Measurements from ENCODE around the gene CSMD2.

The CSMD2 gene

GRCh38 chr1:33637846-33638440, 527.1 kb downstream of the CSMD2 start:
- H3K4me3 ChIP-seq (ENCODE audit: low read depth, low read length): no peak overlapping the region
- no peak for TF ChIP-seq CTCF (IDR thresholded peaks at IDR 0.05; ENCODE audit: borderline replicate concordance, insufficient read depth, low read depth, low read length)

GRCh38 chr1:33636209-33636608, 528.8 kb downstream of the CSMD2 start:
- no peak for TF ChIP-seq CTCF (IDR thresholded peaks at IDR 0.05; ENCODE audit: borderline replicate concordance, insufficient read depth, low read depth, low read length)

GRCh38 chr1:33635336-33636012, 529.6 kb downstream of the CSMD2 start:
- TF ChIP-seq CTCF (IDR thresholded peaks at IDR 0.05; ENCODE audit: borderline replicate concordance, insufficient read depth, low read depth, low read length): no peak
- no peak overlapping the region for H3K4me3 ChIP-seq (ENCODE audit: low read depth, low read length)

More at GRCh38 chr1:33636209-33636608, 528.8 kb downstream of the CSMD2 start:
- H3K4me3 ChIP-seq (ENCODE audit: low read depth, low read length): no peak overlapping the region

GRCh38 chr1:33634806-33635205, 530.2 kb downstream of the CSMD2 start:
- peak; percentile 71 for TF ChIP-seq CTCF (IDR thresholded peaks at IDR 0.05; ENCODE audit: borderline replicate concordance, insufficient read depth, low read depth, low read length)
- H3K4me3 ChIP-seq (ENCODE audit: low read depth, low read length): no peak overlapping the region

GRCh38 chr1:33634143-33634542, 530.9 kb downstream of the CSMD2 start:
- TF ChIP-seq CTCF (IDR thresholded peaks at IDR 0.05; ENCODE audit: borderline replicate concordance, insufficient read depth, low read depth, low read length): no peak
- H3K4me3 ChIP-seq (ENCODE audit: low read depth, low read length): no peak overlapping the region

GRCh38 chr1:33633019-33633801, 531.8 kb downstream of the CSMD2 start:
- H3K4me3 ChIP-seq (ENCODE audit: low read depth, low read length): no peak overlapping the region

More at GRCh38 chr1:33633019-33633801, 531.8 kb downstream of the CSMD2 start:
- TF ChIP-seq CTCF (IDR thresholded peaks at IDR 0.05; ENCODE audit: borderline replicate concordance, insufficient read depth, low read depth, low read length): peak; percentile 99

Measured in GM12875 (cell line).